Measurements from ENCODE around the gene TMEM9. TPM values are rescaled to one million over a fixed set of nuclear protein-coding genes. Genes with fewer than 3 reads are reported as not detected.

The TMEM9 gene
- total RNA-seq, 2 experiments from 2014 or later: 28.5 to 35.9 TPM

DNA sequence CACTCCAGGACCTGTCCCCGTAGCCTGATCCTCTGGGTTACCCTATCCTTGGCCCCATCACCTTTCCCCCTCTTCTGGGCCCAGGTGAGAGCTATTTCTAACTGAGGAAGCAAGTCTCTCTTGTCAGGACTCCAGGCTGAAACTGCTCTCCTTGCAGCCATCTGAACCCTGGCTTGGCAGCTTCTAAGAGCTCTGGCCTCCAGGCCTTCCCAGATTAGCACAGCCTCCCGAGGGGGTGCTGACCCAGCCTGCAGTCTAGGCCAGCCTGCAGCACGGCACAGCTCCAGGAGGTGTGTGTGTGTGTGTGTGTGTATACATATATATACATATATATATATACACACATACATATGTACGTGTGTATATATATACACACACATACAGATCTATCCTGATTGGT is 59.4 kb downstream of the TMEM9 start:
- Histone ChIP-seq H3K9me3 (ENCODE audit: low read length) (no peaks in the 10 kb centered on the region), H3K27ac (ENCODE audit: low read depth, low read length, poor library complexity, severe bottlenecking) (no peak overlapping the region), H4K20me1 (ENCODE audit: insufficient read depth, low read length) (no peaks in the 10 kb centered on the region), H3K4me2 (ENCODE audit: low read length) (no peak overlapping the region), H3K4me3 (ENCODE audit: low read depth, low read length, poor library complexity, severe bottlenecking) (no peak overlapping the region), H3K4me1 (ENCODE audit: insufficient read depth, low read length, poor library complexity, severe bottlenecking) (peaks cover 9% of the 10 kb centered on the region), H3K36me3 (ENCODE audit: insufficient read depth, low read length) (no peaks in the 10 kb centered on the region), H3K79me2 (ENCODE audit: insufficient read depth, low read depth, low read length) (no peaks in the 10 kb centered on the region), H3K9me2 (ENCODE audit: insufficient read depth, low read length) (no peaks in the 10 kb centered on the region), H2AFZ (ENCODE audit: low read length) (no peak overlapping the region)
- BruUV-seq (replicated peaks): no TSS peak
- ChIA-PET POLR2A (no interaction called here), CTCF (ENCODE audit: unreplicated experiment) (no interaction called here)
- DNase-seq (ENCODE audit: low spot score): no peak
- intact Hi-C loops (cut with micrococcal nuclease; ENCODE audit: unreplicated experiment): no loop called here
- TF ChIP-seq, protein P1, sequence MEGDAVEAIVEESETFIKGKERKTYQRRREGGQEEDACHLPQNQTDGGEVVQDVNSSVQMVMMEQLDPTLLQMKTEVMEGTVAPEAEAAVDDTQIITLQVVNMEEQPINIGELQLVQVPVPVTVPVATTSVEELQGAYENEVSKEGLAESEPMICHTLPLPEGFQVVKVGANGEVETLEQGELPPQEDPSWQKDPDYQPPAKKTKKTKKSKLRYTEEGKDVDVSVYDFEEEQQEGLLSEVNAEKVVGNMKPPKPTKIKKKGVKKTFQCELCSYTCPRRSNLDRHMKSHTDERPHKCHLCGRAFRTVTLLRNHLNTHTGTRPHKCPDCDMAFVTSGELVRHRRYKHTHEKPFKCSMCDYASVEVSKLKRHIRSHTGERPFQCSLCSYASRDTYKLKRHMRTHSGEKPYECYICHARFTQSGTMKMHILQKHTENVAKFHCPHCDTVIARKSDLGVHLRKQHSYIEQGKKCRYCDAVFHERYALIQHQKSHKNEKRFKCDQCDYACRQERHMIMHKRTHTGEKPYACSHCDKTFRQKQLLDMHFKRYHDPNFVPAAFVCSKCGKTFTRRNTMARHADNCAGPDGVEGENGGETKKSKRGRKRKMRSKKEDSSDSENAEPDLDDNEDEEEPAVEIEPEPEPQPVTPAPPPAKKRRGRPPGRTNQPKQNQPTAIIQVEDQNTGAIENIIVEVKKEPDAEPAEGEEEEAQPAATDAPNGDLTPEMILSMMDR (conservative IDR thresholded peaks at IDR 0.05; ENCODE audit: low read length): no peak
- no peak for TF ChIP-seq EZH2phosphoT487 (IDR thresholded peaks at IDR 0.05; ENCODE audit: borderline replicate concordance, low read depth, low read length)

DNA sequence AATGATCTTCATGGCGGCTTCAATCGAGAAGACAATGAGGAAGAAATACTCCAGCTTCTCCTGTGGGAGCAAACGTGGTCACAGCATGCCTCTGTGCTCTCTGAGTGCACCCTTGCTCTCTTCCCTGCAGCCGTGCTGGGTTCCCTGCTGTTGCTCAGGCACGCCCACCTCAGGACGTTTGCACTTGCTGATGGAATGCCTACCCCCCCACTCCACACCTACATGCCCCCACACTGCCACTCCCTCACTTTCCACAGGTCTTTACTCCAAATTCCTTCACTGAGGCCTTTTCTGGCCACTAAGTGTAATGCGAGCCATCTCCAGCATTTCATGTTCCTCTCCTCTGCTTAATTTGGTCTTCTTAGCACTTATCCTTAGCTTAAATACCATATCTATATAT is 60.3 kb downstream of the TMEM9 start:
- no peak overlapping the region for H2AFZ ChIP-seq (ENCODE audit: low read length)
- no peak for TF ChIP-seq EZH2phosphoT487 (IDR thresholded peaks at IDR 0.05; ENCODE audit: borderline replicate concordance, low read depth, low read length)
- TF ChIP-seq, protein P1 (conservative IDR thresholded peaks at IDR 0.05; ENCODE audit: low read length): no peak
- H3K27ac ChIP-seq (ENCODE audit: low read depth, low read length, poor library complexity, severe bottlenecking): no peak overlapping the region
- DNase-seq (ENCODE audit: low spot score): no peak
- intact Hi-C loops (cut with micrococcal nuclease; ENCODE audit: unreplicated experiment): no loop called here
- no peaks in the 10 kb centered on the region for H3K9me3 ChIP-seq (ENCODE audit: low read length)
- H4K20me1 ChIP-seq (ENCODE audit: insufficient read depth, low read length): no peaks in the 10 kb centered on the region
- no peaks in the 10 kb centered on the region for H3K36me3 ChIP-seq (ENCODE audit: insufficient read depth, low read length)
- H3K4me1 ChIP-seq (ENCODE audit: insufficient read depth, low read length, poor library complexity, severe bottlenecking): peaks cover 9% of the 10 kb centered on the region
- BruUV-seq (replicated peaks): no TSS peak
- no peaks in the 10 kb centered on the region for H3K79me2 ChIP-seq (ENCODE audit: insufficient read depth, low read depth, low read length)
- no peaks in the 10 kb centered on the region for H3K9me2 ChIP-seq (ENCODE audit: insufficient read depth, low read length)
- ChIA-PET POLR2A (no interaction called here), CTCF (ENCODE audit: unreplicated experiment) (no interaction called here)
- H3K4me2 ChIP-seq (ENCODE audit: low read length): no peak overlapping the region
- H3K4me3 ChIP-seq (ENCODE audit: low read depth, low read length, poor library complexity, severe bottlenecking): no peak overlapping the region

DNA sequence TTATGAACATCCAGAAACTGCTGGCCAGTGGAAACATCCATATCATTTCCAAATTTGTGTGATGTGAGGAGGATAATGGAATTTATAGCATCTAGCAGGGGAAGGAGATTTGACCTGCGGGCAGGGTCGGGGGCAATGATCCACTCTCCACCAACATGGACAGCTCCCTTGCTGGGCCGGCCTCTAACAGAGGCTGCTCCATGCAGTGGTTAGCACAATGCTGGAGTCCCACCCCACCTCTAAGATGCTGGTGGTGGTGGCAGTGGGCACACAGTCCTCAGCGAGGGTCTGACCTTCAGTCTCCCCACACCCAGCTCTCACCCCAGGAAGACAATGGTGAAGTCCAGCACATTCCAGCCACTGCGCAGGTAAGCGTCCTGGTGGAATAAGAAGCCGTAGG is 60.7 kb downstream of the TMEM9 start:
- Histone ChIP-seq H2AFZ (ENCODE audit: low read length) (no peak overlapping the region), H3K9me3 (ENCODE audit: low read length) (no peaks in the 10 kb centered on the region), H3K4me3 (ENCODE audit: low read depth, low read length, poor library complexity, severe bottlenecking) (no peak overlapping the region), H3K9me2 (ENCODE audit: insufficient read depth, low read length) (no peaks in the 10 kb centered on the region), H3K4me1 (ENCODE audit: insufficient read depth, low read length, poor library complexity, severe bottlenecking) (peaks cover 9% of the 10 kb centered on the region), H3K36me3 (ENCODE audit: insufficient read depth, low read length) (no peaks in the 10 kb centered on the region), H3K4me2 (ENCODE audit: low read length) (no peak overlapping the region), H3K79me2 (ENCODE audit: insufficient read depth, low read depth, low read length) (no peaks in the 10 kb centered on the region), H4K20me1 (ENCODE audit: insufficient read depth, low read length) (no peaks in the 10 kb centered on the region), H3K27ac (ENCODE audit: low read depth, low read length, poor library complexity, severe bottlenecking) (no peak overlapping the region)
- intact Hi-C loops (cut with micrococcal nuclease; ENCODE audit: unreplicated experiment): no loop called here
- no TSS peak for BruUV-seq (replicated peaks)
- CTCF ChIA-PET (ENCODE audit: unreplicated experiment): no interaction called here
- no peak for DNase-seq (ENCODE audit: low spot score)
- POLR2A ChIA-PET: no interaction called here
- no peak for TF ChIP-seq EZH2phosphoT487 (IDR thresholded peaks at IDR 0.05; ENCODE audit: borderline replicate concordance, low read depth, low read length)
- TF ChIP-seq, protein P1 (conservative IDR thresholded peaks at IDR 0.05; ENCODE audit: low read length): no peak

Data from OCI-LY7 (cell line).